Urinary bladder (tissue), 4 donors: ENCODE measurements around the gene DPT. TPM values are rescaled to one million over a fixed set of nuclear protein-coding genes. Genes with fewer than 3 reads are reported as not detected.

ENCODE experiments used
- DNase-seq: peaks from one replicate; pipeline ENCODE4 v3.0.0-alpha.2; 2015; ENCODE audit errors: extremely low spot score
- H3K27ac ChIP-seq: one replicate; pipeline ENCODE4 v1.5.1; 2013; ENCODE audit warnings: low read depth, mild to moderate bottlenecking, moderate library complexity
- H3K36me3 ChIP-seq: one replicate; pipeline ENCODE4 v1.6.1; 2013; ENCODE audit warnings: mild to moderate bottlenecking, moderate library complexity; ENCODE audit not compliant: insufficient read depth
- H3K4me1 ChIP-seq: one replicate; pipeline ENCODE4 v1.6.1; 2013; ENCODE audit warnings: mild to moderate bottlenecking, moderate library complexity; ENCODE audit not compliant: insufficient read depth
- H3K4me3 ChIP-seq: one replicate; pipeline ENCODE4 v1.5.1; 2013; ENCODE audit warnings: low read depth, low read length
- WGBS: extraction: QIAGEN DNeasy Blood & Tissue Kit; methylation state at CpG from one replicate; pipeline ENCODE4 v1.1.7; 2013; 5-methylcytosine and 5-hydroxymethylcytosine counted together
- polyA plus RNA-seq: library from polyadenylated mRNA; stranded (reverse); fragments of 200-250 nt; gene quantifications from one replicate; pipeline ENCODE4 v1.2.3, GENCODE V29; 2013
- total RNA-seq: library from RNA; depleted of rRNA; stranded (reverse); fragments of >200 nt; gene quantifications from one replicate; pipeline ENCODE4 v1.2.3, GENCODE V29; 2014
- donor health status: healthy with polysubstance abuse.
- donor health status: healthy.

The DPT gene
- total and polyA plus RNA-seq, 2 donors = 175 to 198 TPM

DNA sequence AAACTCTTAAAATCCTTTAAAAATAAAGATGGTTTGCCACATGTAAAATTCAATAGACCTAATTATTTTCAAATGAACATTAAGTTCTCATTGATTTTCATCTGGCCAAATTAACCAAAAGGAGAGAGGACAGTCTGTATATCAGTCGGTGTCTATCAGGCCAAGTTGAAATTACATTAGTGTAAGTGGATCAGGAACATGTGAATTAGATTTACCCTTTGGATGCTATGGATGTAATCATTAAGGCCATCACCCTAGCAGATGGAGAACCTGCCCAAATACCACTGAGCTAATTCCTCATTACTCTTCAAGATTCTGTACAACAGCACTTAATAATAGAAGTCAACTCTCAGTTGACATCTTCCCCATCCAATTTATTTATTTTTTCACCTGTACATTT is 29.5 kb upstream of the DPT start:
- DNase-seq = no peak
- no peaks in the 10 kb centered on the region for H3K4me1 ChIP-seq
- no peak overlapping the region for H3K27ac ChIP-seq
- 100% methylated on average over 1 of the region's 1 CpG for WGBS
- H3K36me3 ChIP-seq = no peaks in the 10 kb centered on the region
- H3K4me3 ChIP-seq = no peak overlapping the region

DNA sequence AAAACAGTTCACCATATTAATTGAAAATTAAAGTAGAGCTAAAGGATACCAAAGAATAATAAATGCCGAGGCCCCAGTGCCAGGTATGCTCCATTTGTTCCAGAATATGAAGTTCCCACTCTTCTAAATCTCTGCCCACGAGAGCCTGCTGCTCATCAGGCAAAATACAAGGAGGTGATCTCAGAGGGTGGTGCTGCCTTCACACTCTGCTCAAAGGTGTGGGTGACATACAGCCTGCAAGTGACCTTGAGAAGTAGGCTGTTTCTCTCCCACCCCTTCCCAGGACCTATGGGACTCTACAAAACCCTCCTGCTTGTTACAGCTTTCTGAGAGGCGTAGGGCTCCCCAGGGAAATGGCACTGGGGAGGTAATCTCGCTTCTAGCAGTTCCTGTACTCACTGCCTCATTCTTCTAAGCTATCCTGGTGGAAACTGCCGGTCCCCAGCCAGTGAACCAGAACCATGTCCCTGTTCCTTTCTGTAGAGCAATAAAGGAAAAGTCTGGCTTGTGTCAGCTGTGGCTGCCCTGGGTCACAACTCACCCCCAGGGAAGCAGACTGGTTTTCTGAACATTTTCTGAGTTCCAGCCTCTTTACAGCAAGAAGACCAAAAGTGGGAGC is 26.9 kb upstream of the DPT start:
- no peak for DNase-seq
- H3K4me1 ChIP-seq = no peaks in the 10 kb centered on the region
- 81% methylated on average over 5 of the region's 5 CpGs for WGBS
- H3K36me3 ChIP-seq = no peaks in the 10 kb centered on the region
- no peak overlapping the region for H3K4me3 ChIP-seq
- H3K27ac ChIP-seq = no peak overlapping the region

DNA sequence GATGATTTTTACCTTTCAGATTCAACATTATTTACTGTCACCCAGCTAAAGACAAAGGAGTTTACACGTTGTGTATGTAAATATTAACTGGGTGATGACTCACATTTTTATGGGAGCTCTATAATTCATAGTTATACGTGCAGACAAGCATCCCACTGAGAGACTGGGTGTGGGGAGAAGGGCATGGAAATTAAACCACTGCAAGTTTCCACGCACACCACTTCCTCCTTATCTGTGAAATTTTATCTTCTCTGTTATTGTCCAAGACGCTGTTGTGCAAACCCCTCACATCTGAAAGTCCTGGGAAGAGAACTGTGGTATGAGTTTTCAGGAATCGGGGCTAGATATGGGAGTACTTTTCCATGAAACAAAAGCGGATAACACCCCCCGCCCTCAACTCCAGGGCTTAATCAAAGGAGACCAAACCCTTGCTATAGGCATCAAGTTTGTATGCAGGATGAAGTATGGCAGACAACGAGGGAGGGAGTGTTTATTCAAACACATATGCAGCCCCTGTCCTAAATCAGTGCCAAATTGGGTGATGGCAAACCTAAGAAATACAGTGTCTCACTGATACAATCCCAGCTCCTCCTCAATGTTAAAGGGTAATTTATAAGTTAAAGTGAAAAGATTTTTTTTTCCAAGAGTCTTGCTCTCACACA is 23.3 kb upstream of the DPT start:
- no peak for DNase-seq
- Histone ChIP-seq H3K4me3 (no peak overlapping the region), H3K27ac (no peak overlapping the region), H3K36me3 (no peaks in the 10 kb centered on the region), H3K4me1 (no peaks in the 10 kb centered on the region)
- WGBS = 20% methylated on average over 8 of the region's 8 CpGs

DNA sequence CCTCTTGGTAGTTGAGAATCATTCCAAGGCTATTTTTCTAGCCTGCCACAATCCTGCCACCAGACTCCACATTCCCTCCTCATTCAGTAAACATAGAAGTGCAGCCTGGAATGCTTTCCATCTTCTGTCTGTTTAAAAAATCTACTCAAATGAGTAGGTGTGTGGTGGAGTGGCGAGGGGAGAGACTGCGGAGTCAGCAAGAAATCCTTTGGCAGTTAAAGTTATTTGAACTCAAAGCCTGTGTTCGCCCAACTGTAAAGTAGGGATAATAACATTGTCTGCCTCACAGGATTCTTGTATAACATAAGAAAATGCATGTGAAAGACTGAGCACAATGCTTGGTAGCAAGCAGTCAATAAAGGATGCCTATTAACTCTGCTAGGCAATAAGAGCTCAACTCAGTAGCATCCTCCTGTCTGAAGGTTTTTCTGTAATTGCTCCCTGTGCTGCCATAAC is 22.2 kb upstream of the DPT start:
- Histone ChIP-seq H3K4me1 (no peaks in the 10 kb centered on the region), H3K4me3 (no peak overlapping the region), H3K27ac (no peak overlapping the region), H3K36me3 (no peaks in the 10 kb centered on the region)
- WGBS = 23% methylated on average over 3 of the region's 3 CpGs
- no peak for DNase-seq

DNA sequence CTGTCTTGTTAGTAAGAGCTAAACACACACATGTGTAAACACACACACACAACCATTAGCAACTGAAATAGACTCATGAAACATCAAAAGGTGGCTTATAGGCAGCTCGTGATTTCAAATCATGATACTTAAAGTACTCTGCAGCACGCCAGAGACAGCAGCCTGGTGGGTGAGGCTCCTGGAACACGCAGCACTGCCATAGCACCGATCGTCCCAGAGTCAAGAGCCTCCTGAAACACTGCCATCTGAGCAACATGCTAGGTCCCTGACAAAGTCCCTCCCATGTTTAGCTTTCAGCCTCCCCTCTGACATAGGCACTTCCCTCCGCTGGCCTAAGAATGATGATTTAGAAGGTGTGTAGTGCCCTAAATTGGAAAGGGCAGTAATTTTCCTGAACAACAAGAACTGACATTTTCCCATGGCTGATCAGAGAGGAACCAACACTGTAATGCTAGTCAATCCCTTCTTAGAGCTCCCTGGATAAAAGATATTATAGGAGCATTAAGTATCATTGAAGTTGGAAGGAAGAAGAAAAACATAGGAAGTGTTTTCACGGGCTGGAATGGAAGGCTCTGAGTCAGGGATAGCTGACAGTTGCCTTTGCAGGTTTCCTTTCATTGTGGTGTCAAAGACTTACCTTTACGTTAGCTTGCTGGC is 14.1 kb upstream of the DPT start:
- WGBS = 77% methylated on average over 8 of the region's 8 CpGs
- Histone ChIP-seq H3K36me3 (no peaks in the 10 kb centered on the region), H3K27ac (no peak overlapping the region), H3K4me3 (no peak overlapping the region), H3K4me1 (no peaks in the 10 kb centered on the region)
- DNase-seq = no peak

DNA sequence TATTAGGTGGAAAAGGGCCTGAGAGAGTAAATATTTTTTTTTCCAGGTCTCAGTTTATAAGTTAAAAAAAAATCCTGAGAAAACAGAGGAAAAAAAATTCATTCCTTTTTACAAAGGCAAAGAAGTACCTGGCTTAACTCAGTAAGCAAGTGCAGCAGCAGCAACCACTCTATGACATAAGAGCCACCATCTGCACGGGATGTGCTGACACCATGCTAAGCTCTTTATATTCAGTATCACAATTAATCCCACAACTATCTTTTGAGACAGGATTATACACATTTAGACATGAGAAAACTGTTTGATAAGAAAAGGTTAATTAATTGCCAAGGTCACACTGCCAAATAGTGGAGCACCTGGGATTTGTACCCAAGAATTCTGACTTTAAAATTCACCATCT is 13.4 kb upstream of the DPT start:
- Histone ChIP-seq H3K4me3 (no peak overlapping the region), H3K36me3 (no peaks in the 10 kb centered on the region), H3K27ac (no peak overlapping the region), H3K4me1 (no peaks in the 10 kb centered on the region)
- no peak for DNase-seq
- WGBS = 89% methylated on average over 1 of the region's 1 CpG

DNA sequence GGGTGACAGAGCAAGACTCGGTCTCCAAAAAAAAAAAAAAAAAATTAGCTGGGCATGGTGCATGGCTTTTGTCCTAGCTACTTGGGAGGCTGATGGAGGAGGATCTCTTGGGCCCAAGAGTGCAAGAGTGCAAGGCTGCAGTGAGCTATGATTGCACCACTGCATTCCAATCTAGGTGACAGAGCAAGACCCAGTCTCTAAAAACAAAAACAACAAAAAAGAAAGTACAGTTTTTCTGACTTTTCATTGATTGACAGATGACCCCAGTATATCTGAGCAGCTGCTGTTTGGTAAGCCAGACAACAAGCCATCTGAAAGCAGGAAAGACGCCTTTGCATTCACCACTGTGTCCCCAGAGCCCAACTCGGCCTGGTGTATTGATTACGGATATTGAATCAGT is 10.9 kb upstream of the DPT start:
- no peak for DNase-seq
- H3K4me1 ChIP-seq = no peaks in the 10 kb centered on the region
- H3K36me3 ChIP-seq = no peaks in the 10 kb centered on the region
- WGBS = 95% methylated on average over 4 of the region's 4 CpGs
- H3K4me3 ChIP-seq = no peak overlapping the region
- no peak overlapping the region for H3K27ac ChIP-seq

DNA sequence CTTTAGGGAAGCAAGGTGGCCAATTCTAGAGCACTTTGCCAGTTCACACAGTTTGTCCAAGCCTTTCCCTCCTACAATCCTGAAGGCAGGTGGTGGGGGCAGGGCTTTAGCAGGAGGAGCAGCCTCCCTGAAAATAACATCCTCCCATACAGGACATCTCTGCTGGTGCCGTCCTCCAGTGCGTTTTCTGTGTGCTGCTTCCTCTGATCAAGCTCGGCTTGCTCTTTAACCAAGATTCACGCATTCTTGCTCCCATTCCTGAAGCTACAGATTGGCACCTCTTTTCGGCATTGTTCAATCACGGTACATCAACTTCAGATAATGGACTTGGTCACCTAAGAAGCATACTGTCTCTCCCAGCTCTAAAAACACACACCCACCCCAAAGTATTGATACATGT is 7.5 kb upstream of the DPT start:
- WGBS = 71% methylated on average over 6 of the region's 6 CpGs
- H3K4me3 ChIP-seq = no peak overlapping the region

DNA sequence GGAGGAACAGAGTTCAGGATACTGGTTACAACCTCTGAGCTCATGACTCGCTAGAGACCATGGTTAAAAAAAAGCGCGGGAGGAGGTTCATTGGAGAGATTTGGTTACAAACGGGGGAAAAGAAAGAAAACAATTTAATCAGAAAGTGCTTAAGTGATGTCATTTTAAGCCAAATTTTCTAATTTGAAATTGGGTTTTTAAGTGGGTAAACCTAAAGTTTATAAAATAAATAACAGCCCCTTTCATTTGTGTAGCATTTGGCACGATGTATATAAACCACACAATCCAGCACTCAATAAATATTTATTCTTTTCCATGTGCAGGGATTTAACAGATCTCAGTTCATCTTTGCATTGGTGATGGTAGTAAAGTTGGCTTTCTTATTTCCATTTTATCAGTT is 7.0 kb upstream of the DPT start:
- no peaks in the 10 kb centered on the region for H3K36me3 ChIP-seq
- H3K4me3 ChIP-seq = no peak overlapping the region
- no peaks in the 10 kb centered on the region for H3K4me1 ChIP-seq
- no peak overlapping the region for H3K27ac ChIP-seq
- DNase-seq = no peak
- 41% methylated on average over 5 of the region's 5 CpGs for WGBS

More for the DNA sequence above, 7.5 kb upstream of the DPT start:
- no peaks in the 10 kb centered on the region for H3K4me1 ChIP-seq
- H3K27ac ChIP-seq = no peak overlapping the region
- H3K36me3 ChIP-seq = no peaks in the 10 kb centered on the region
- DNase-seq = no peak

DNA sequence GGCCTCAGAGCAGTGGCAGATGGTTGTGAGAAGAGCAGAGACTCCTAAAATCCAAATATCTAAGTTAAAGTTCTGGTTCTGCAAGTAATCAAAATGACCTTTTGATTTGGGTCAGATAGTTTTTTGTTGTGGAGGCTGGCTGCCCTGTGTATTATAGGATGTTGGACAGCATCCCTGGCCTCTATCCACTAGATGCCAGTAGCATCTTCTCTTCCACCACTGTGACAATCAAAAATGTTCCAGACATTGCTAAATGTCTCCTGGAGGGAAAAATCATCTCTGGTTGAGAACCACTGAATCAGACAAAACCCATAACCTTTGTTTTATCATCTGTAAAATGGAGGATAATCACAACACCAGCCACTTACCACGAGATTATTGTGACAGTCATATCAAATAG is 5.9 kb upstream of the DPT start:
- DNase-seq = no peak
- no peak overlapping the region for H3K27ac ChIP-seq
- H3K4me3 ChIP-seq = no peak overlapping the region
- no peaks in the 10 kb centered on the region for H3K36me3 ChIP-seq
- 61% methylated on average over 1 of the region's 1 CpG for WGBS
- H3K4me1 ChIP-seq = no peaks in the 10 kb centered on the region

DNA sequence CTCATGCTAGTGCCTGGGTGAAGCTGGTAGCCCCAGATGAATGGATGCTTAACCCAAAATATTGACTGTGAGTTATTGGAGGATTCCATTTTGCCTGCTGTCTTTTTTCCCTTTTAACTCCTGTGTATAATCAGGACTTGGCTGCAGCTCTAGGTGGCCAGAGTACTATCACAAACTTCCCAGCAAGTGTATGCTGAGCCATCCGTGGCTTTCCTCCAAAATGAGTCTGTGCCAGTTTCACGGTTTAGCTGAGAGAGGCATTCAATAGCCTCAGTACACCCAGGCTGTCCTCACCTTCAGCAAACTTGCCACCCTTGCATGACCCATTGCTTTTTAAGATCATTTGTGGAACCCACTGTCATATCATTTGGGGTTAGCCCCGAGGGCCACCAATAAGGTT is 5.3 kb upstream of the DPT start:
- Histone ChIP-seq H3K27ac (no peak overlapping the region), H3K36me3 (no peaks in the 10 kb centered on the region), H3K4me3 (no peak overlapping the region), H3K4me1 (no peaks in the 10 kb centered on the region)
- WGBS = 42% methylated on average over 3 of the region's 3 CpGs
- DNase-seq = no peak

DNA sequence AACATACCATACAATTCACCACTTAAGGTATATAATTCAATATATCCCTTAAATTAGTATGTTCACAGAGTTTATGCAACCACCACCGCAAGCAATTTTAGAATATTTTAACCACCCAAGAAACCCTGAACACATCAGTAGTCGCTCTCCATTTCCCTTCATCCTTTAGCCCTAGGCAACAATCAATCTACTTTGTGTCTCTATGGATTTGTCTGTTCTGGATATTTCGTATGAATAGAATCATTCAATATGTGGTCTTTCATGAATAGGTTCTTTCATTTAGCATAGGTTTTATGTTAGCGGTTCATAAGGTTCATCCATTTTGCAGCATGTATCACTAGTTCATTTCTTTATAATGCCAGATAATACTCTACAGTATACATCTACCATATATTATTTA is 4.2 kb upstream of the DPT start:
- no peak for DNase-seq
- H3K4me1 ChIP-seq = no peaks in the 10 kb centered on the region
- H3K36me3 ChIP-seq = no peaks in the 10 kb centered on the region
- WGBS = 93% methylated on average over 4 of the region's 4 CpGs
- H3K4me3 ChIP-seq = no peak overlapping the region
- H3K27ac ChIP-seq = no peak overlapping the region

DNA sequence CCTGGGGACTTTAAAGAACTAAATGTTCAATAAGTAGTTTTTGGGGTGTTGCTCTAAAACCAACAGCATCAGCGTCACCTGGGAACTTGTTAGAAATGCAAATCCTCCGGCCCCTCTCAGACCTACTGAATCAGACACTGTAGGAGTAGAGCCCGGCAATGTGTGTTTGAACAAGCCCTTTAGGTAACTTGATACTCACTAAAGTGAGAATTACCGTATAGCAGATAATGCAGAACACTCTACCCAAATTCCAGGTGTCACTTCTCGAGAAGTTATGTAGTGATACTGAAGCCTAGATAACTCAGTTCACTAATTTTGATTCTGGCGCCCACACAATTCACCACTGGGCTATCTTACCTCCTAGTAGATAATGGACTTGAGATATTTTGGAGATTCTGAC is 3.7 kb upstream of the DPT start:
- Histone ChIP-seq H3K27ac (no peak overlapping the region), H3K4me3 (no peak overlapping the region), H3K4me1 (no peaks in the 10 kb centered on the region), H3K36me3 (no peaks in the 10 kb centered on the region)
- no peak for DNase-seq
- WGBS = 94% methylated on average over 6 of the region's 6 CpGs

DNA sequence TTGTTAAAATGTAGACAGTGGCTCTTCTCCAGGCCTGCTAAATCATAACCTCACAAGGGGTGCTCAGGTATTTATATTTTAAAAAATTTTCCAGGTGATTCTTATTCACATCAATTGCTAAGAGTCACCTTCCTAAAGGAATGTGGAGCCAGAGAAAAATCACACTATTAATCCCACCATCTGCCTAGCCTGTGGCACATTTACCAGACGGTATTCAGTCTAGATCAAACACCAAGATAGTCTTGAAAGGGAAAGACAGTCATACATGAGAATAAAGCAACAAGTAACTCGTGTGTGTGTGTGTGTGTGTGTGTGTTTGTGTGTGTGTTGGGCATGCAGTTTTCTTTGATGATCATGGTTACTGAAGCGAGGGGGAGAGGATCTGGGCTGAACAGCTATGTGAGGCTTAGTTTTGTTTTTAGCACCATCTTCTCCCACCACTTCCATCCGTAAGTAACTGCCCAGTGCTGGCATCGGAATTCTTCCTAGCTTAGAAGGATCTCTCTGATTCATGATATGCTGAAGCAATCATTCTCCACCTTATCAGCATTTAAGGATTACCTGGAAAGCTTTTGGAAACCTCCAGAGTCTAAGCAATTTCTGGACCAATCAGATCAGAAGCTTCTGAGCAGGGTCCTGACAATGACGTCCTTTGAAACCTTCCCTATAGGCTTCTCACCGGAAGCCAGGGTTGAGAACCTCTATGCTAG is 2.4 kb upstream of the DPT start:
- no peak overlapping the region for H3K27ac ChIP-seq
- no peak overlapping the region for H3K4me3 ChIP-seq
- H3K4me1 ChIP-seq = no peaks in the 10 kb centered on the region
- 76% methylated on average over 7 of the region's 7 CpGs for WGBS
- no peak for DNase-seq
- H3K36me3 ChIP-seq = no peaks in the 10 kb centered on the region
